Measurements from ENCODE around the gene GBP3.
"Not testable (repeated sequence)": the region's sequence is repeated elsewhere in the genome, so short reads cannot be mapped to it uniquely, and the experiment has no call there.

GBP3 gene

GRCh38 chr1:89023026-89023425 is 360 bp upstream of the GBP3 start:
- in situ Hi-C loops (cut with HindIII; ENCODE audit: low pct_unique_long_range_greater_than_20kb, low sequenced_read_pairs), result no loop called here
- no peak for TF ChIP-seq JUND (IDR thresholded peaks at IDR 0.05; ENCODE audit: low read depth)

GRCh38 chr1:89018318-89018717 is 4.3 kb downstream of the GBP3 start:
- in situ Hi-C loops (cut with HindIII; ENCODE audit: low pct_unique_long_range_greater_than_20kb, low sequenced_read_pairs), result not testable (repeated sequence)
- DNase-seq (ENCODE audit: low read depth in 1 of 2, low spot score in 1 of 2), result peak in 1 of 2 experiments; percentile 24

More at GRCh38 chr1:89023026-89023425, 360 bp upstream of the GBP3 start:
- DNase-seq (ENCODE audit: low read depth in 1 of 2, low spot score in 1 of 2), result no peak

DNA sequence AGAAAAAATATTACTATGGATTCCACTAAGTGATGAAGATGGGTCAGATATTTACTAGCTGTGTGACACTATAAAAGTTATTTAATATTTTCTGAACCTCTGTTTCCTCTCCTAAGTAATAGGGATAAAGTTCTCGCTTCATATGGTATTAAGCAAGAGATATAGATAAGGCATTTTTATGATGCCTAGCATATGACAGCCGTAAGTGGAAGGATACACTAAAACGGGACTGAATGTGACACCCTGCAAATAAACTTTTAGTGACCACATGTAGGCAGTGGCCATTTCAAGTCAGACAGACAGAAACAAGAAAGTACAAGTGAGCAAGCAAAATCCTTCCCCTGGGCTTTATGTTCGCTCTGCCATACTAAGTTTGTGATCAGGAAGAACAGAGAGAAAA is 14.2 kb downstream of the GBP3 start:
- TF ChIP-seq JUND (IDR thresholded peaks at IDR 0.05; ENCODE audit: low read depth), result no peak
- in situ Hi-C loops (cut with HindIII; ENCODE audit: low pct_unique_long_range_greater_than_20kb, low sequenced_read_pairs), result no loop called here
- no peak for DNase-seq (ENCODE audit: low read depth in 1 of 2, low spot score in 1 of 2)

- no peak for DNase-seq (ENCODE audit: low read depth in 1 of 2, low spot score in 1 of 2)
- TF ChIP-seq JUND (IDR thresholded peaks at IDR 0.05; ENCODE audit: low read depth), result no peak
- in situ Hi-C loops (cut with HindIII; ENCODE audit: low pct_unique_long_range_greater_than_20kb, low sequenced_read_pairs), result no loop called here
Measured at GRCh38 chr1:89005286-89006151, 17.1 kb downstream of the GBP3 start.

DNA sequence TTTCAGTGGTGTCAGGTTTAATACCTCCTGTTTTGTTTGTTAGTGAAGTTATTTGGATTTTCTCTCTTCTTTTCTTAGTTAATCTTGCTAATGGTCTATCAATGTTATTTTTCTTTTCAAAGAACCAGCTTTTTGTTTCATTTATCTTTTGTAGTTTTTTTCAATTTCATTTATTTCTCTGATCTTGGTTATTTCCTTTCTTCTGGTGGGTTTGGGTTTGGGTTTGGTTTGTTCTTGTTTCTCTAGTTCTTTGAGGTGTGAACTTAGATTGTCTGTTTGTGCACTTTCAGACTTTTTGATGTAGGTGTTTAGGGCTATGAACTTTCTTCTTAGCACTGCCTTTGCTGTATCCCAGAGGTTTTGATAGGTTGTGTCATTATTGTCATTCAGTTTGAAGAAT is 20.5 kb downstream of the GBP3 start:
- in situ Hi-C loops (cut with HindIII; ENCODE audit: low pct_unique_long_range_greater_than_20kb, low sequenced_read_pairs); DNase-seq (ENCODE audit: low read depth in 1 of 2, low spot score in 1 of 2): not testable (repeated sequence)

DNA sequence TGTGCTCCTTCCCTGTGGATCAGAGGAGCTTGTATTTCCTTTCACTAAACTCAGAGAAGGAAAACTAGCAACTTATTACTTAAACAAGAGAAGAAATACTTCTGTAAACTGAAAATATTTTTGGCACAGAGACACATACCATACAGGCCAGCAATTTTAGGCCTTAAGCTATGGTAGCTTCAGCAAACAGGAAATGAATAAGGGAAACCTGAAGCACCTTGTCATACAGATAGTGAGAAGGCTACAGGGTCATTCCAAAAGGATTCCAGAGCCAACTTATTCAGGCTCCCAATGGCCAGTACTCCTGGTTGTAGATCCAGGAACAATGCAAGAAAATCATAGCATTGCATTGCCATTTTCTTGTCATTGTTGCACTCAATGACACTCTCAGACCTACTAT is 21.2 kb downstream of the GBP3 start:
- TF ChIP-seq JUND (IDR thresholded peaks at IDR 0.05; ENCODE audit: low read depth), result no peak
- in situ Hi-C loops (cut with HindIII; ENCODE audit: low pct_unique_long_range_greater_than_20kb, low sequenced_read_pairs), result no loop called here
- DNase-seq (ENCODE audit: low read depth in 1 of 2, low spot score in 1 of 2), result no peak

GRCh38 chr1:88998716-88999115 is 23.9 kb downstream of the GBP3 start:
- peak in 1 of 2 experiments; percentile 75 for DNase-seq (ENCODE audit: low read depth in 1 of 2, low spot score in 1 of 2)
- TF ChIP-seq JUND (IDR thresholded peaks at IDR 0.05; ENCODE audit: low read depth), result no peak
- in situ Hi-C loops (cut with HindIII; ENCODE audit: low pct_unique_long_range_greater_than_20kb, low sequenced_read_pairs), result no loop called here

GRCh38 chr1:88990426-88990825 is 32.2 kb downstream of the GBP3 start:
- no peak for DNase-seq (ENCODE audit: low read depth in 1 of 2, low spot score in 1 of 2)
- TF ChIP-seq JUND (IDR thresholded peaks at IDR 0.05; ENCODE audit: low read depth), result no peak
- in situ Hi-C loops (cut with HindIII; ENCODE audit: low pct_unique_long_range_greater_than_20kb, low sequenced_read_pairs), result no loop called here

DNA sequence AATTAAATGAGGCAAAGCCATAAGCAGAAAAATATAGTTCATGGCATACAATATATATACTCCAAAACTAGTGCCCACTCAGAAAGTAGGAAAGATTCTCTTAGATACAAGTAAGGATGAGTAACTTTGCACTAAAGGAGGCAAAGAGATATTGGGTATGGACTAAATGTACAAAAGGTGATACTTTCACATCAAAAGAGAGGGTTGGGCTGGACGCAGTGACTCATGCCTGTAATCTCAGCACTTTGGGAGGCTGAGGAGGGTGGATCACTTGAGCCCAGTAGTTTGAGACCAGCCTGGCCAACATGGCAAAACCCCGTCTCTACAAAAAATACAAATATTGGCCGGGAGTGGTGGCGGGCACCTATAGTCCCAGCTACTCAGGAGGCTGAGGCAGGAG is 37.0 kb downstream of the GBP3 start:
- TF ChIP-seq JUND (IDR thresholded peaks at IDR 0.05; ENCODE audit: low read depth), result no peak
- in situ Hi-C loops (cut with HindIII; ENCODE audit: low pct_unique_long_range_greater_than_20kb, low sequenced_read_pairs), result no loop called here
- DNase-seq (ENCODE audit: low read depth in 1 of 2, low spot score in 1 of 2), result no peak

- in situ Hi-C loops (cut with HindIII; ENCODE audit: low pct_unique_long_range_greater_than_20kb, low sequenced_read_pairs), result no loop called here
- TF ChIP-seq JUND (IDR thresholded peaks at IDR 0.05; ENCODE audit: low read depth), result no peak
- DNase-seq (ENCODE audit: low read depth in 1 of 2, low spot score in 1 of 2), result no peak
Measured at GRCh38 chr1:88985032-88985431, 37.6 kb downstream of the GBP3 start.

GRCh38 chr1:88984569-88984968 is 38.1 kb downstream of the GBP3 start:
- TF ChIP-seq JUND (IDR thresholded peaks at IDR 0.05; ENCODE audit: low read depth), result no peak
- in situ Hi-C loops (cut with HindIII; ENCODE audit: low pct_unique_long_range_greater_than_20kb, low sequenced_read_pairs), result no loop called here
- DNase-seq (ENCODE audit: low read depth in 1 of 2, low spot score in 1 of 2), result no peak

DNA sequence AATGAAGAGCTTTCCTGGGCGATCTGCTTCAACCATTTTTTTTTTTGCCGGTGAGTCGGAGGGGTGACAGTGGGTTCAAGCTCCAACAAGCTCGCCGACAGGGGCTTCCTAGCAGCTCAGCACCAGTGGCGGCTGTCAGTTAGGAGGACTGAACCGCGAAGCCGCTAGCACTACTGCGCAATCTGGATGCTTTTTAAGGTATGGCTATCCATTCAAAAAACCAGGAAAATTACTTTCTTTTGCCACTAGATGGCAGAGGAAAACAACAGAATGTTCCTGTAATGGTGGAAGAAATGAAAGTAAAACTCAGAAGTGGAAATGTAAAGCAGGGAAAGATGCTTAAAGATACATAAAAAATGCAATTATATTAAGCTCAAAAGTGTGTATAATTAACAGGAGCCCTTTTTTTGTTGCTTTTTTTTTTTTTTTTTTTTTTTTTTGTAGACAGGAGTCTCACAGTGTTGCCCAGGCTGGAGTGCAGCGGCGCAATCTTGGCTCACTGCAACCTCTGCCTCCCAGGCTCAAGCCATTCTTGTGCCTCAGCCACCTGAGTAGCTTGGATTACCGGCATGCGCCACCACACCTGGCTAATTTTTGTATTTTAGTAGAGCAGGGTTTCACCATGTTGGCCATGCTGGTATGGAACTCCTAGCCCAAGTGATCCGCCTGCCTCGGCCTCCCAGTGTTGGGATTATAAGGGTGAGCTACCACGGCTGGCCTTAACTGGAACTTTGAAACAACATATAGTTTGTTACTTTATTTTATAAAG is 38.7 kb downstream of the GBP3 start:
- no peak for TF ChIP-seq JUND (IDR thresholded peaks at IDR 0.05; ENCODE audit: low read depth)
- DNase-seq (ENCODE audit: low read depth in 1 of 2, low spot score in 1 of 2), result peak; percentile 12 to 74
- in situ Hi-C loops (cut with HindIII; ENCODE audit: low pct_unique_long_range_greater_than_20kb, low sequenced_read_pairs), result no loop called here

DNA sequence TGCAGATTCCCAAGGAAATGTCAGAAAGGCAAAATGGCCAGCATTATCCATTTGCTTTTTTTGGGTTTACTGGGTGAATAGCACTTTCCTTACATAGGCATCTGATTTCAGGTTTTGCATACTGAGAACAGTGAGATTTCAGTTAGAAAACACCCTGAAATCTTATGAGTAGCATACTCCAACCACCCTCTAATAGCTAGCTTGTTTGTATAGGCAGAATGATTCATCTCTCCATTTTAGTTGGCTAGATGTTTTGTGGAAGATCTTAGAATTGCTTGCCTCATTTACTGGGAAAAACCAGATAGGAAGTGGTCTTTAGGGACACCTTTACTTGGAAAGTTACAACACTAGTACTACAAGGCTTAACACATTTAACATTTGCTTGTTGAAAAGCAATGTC is 40.6 kb downstream of the GBP3 start:
- in situ Hi-C loops (cut with HindIII; ENCODE audit: low pct_unique_long_range_greater_than_20kb, low sequenced_read_pairs), result no loop called here
- DNase-seq (ENCODE audit: low read depth in 1 of 2, low spot score in 1 of 2), result no peak
- no peak for TF ChIP-seq JUND (IDR thresholded peaks at IDR 0.05; ENCODE audit: low read depth)

DNA sequence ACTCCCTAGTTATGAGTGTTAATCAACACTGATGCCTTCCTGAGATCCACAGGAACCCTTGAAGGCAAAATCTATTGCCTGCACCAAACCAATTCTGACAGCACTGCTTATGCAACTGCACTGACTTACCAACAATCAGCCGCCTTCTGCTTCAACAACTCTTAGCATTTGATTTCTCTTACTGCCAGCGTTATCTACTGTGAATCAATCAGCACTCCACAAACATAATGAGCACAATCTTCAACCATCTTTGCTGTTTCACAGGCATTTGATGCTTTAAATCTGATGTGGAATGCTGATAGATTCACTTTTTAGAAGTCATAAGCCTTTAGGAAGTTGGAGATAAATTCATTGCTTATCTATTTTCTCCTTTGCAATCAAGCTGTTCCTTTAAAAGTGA is 41.2 kb downstream of the GBP3 start:
- in situ Hi-C loops (cut with HindIII; ENCODE audit: low pct_unique_long_range_greater_than_20kb, low sequenced_read_pairs); DNase-seq (ENCODE audit: low read depth in 1 of 2, low spot score in 1 of 2): not testable (repeated sequence)
